Smooth muscle cell (in vitro differentiated cells): ENCODE measurements around the gene MAU2. TPM values are rescaled to one million over a fixed set of nuclear protein-coding genes. Genes with fewer than 3 reads are reported as not detected.
"Not testable (repeated sequence)": the region's sequence is repeated elsewhere in the genome, so short reads cannot be mapped to it uniquely, and the experiment has no call there.

Source experiments
- DNase-seq: peaks from one replicate; lab custom pipeline; 2025; ENCODE audit not compliant: unreplicated experiment; lab: John Stamatoyannopoulos, UW
- H2AFZ ChIP-seq: fragments of 200-600 bp; sonication (generic); 2 replicates; pipeline ENCODE4 v1.6.0; 2016; ENCODE audit warnings: antibody characterized with exemption, low read depth, mild to moderate bottlenecking
- H3F3A ChIP-seq: fragments of 200-600 bp; sonication (generic); 2 replicates; pipeline ENCODE4 v1.6.0; 2017; ENCODE audit warnings: antibody characterized with exemption, low read depth
- H3K27ac ChIP-seq: fragments of 200-600 bp; sonication (generic); 2 replicates; pipeline ENCODE4 v1.5.1; 2016; ENCODE audit warnings: low read depth, mild to moderate bottlenecking
- H3K27me3 ChIP-seq: fragments of 200-600 bp; sonication (generic); 2 replicates; pipeline ENCODE4 v1.6.1; 2016; ENCODE audit warnings: low read depth, mild to moderate bottlenecking
- H3K36me3 ChIP-seq: fragments of 200-600 bp; sonication (generic); 2 replicates; pipeline ENCODE4 v1.5.1; 2016; ENCODE audit warnings: low read depth
- H3K4me1 ChIP-seq: fragments of 200-600 bp; sonication (generic); 2 replicates; pipeline ENCODE4 v1.5.1; 2016; ENCODE audit warnings: low read depth
- H3K4me2 ChIP-seq: fragments of 200-600 bp; sonication (generic); 2 replicates; pipeline ENCODE4 v1.6.0; 2016; ENCODE audit warnings: mild to moderate bottlenecking
- H3K4me3 ChIP-seq: fragments of 200-600 bp; sonication (generic); 2 replicates; pipeline ENCODE4 v1.5.1; 2016; ENCODE audit warnings: mild to moderate bottlenecking
- H3K79me2 ChIP-seq: fragments of 200-600 bp; sonication (generic); 2 replicates; pipeline ENCODE4 v1.6.0; 2016; ENCODE audit warnings: low read depth, mild to moderate bottlenecking
- H3K9ac ChIP-seq: fragments of 200-600 bp; sonication (generic); 2 replicates; pipeline ENCODE4 v1.6.0; 2016; ENCODE audit warnings: low read depth
- H3K9me3 ChIP-seq: fragments of 200-600 bp; sonication (generic); replicated peaks from 2 replicates; pipeline ENCODE4 v1.5.1; 2016; ENCODE audit warnings: low read depth
- H4K20me1 ChIP-seq: fragments of 200-600 bp; sonication (generic); 2 replicates; pipeline ENCODE4 v1.6.0; 2016; ENCODE audit warnings: low read depth
- CTCF ChIP-seq: fragments of 200-600 bp; sonication (generic); IDR thresholded peaks from 2 replicates; pipeline ENCODE4 v1.5.1; 2017; ENCODE audit warnings: borderline replicate concordance, mild to moderate bottlenecking, antibody characterized with exemption; ENCODE audit not compliant: insufficient read depth, poor library complexity, severe bottlenecking
- WGBS: methylation state at CpG from one replicate; pipeline ENCODE4 v1.1.7; 2016; ENCODE audit warnings: low lambda C conversion rate; 5-methylcytosine and 5-hydroxymethylcytosine counted together
- polyA plus RNA-seq: library from polyadenylated mRNA; unstranded; fragments of >200 nt; fragmentation: Nextera tagmentation; extraction: Ambion mirVana; gene quantifications from 2 replicates; pipeline ENCODE4 v1.2.1, GENCODE V29; 2016
- total RNA-seq: library from RNA; depleted of rRNA; stranded (reverse); fragments of >200 nt; gene quantifications from 2 replicates; pipeline ENCODE4 v1.2.3, GENCODE V29; 2014

Gene MAU2
- total and polyA plus RNA-seq, 2 experiments from 2014 or later = 19.9 to 28.0 TPM

- Histone ChIP-seq H3K4me3 (no peak overlapping the region), H3K4me1 (peaks cover 11% of the 10 kb centered on the region), H3K27me3 (no peaks in the 10 kb centered on the region), H3K79me2 (peaks cover 79% of the 10 kb centered on the region), H4K20me1 (peaks cover 7% of the 10 kb centered on the region), H3K9me3 (no peaks in the 10 kb centered on the region), H3F3A (no peaks in the 10 kb centered on the region), H3K9ac (no peak overlapping the region), H3K36me3 (no peaks in the 10 kb centered on the region), H3K27ac (peak overlapping the region; percentile 20), H2AFZ (no peak overlapping the region), H3K4me2 (peak overlapping the region; percentile 2)
- no peak for TF ChIP-seq CTCF
- no peak for DNase-seq
- WGBS = 62% methylated on average over 13 of the region's 13 CpGs
Measured at GRCh38 chr19:19388568-19389555, 68.2 kb downstream of the MAU2 start.

- not testable (repeated sequence) for H3K9ac ChIP-seq, H3K4me2 ChIP-seq, H3F3A ChIP-seq, H3K4me3 ChIP-seq, H3K36me3 ChIP-seq, DNase-seq, H3K27me3 ChIP-seq, H2AFZ ChIP-seq, H4K20me1 ChIP-seq, H3K9me3 ChIP-seq
- peak overlapping the region; percentile 20 for H3K27ac ChIP-seq
- peaks cover 84% of the 10 kb centered on the region for H3K79me2 ChIP-seq
- peaks cover 11% of the 10 kb centered on the region for H3K4me1 ChIP-seq
- 92% methylated on average over 12 of the region's 12 CpGs for WGBS
Measured at GRCh38 chr19:19389683-19390082, 69.1 kb downstream of the MAU2 start.

GRCh38 chr19:19394333-19394732 is 73.7 kb downstream of the MAU2 start:
- peaks cover 16% of the 10 kb centered on the region for H4K20me1 ChIP-seq
- not testable (repeated sequence) for DNase-seq, H3K27me3 ChIP-seq, H3K4me2 ChIP-seq, H3K27ac ChIP-seq, H3K4me1 ChIP-seq, H3K4me3 ChIP-seq, H3K36me3 ChIP-seq, H3F3A ChIP-seq, H3K9me3 ChIP-seq, H2AFZ ChIP-seq, H3K9ac ChIP-seq
- 88% methylated on average over 7 of the region's 7 CpGs for WGBS
- H3K79me2 ChIP-seq = peaks cover 95% of the 10 kb centered on the region

GRCh38 chr19:19399733-19400433 is 79.3 kb downstream of the MAU2 start:
- H3K27me3 ChIP-seq = no peaks in the 10 kb centered on the region
- H3K9ac ChIP-seq = no peak overlapping the region
- H3K9me3 ChIP-seq = no peaks in the 10 kb centered on the region
- no peak overlapping the region for H3K4me3 ChIP-seq
- 74% methylated on average over 9 of the region's 9 CpGs for WGBS
- H3K36me3 ChIP-seq = no peaks in the 10 kb centered on the region
- H3K27ac ChIP-seq = no peak overlapping the region
- peaks cover 77% of the 10 kb centered on the region for H3K79me2 ChIP-seq
- H3F3A ChIP-seq = peaks cover 16% of the 10 kb centered on the region
- H4K20me1 ChIP-seq = peaks cover 4% of the 10 kb centered on the region
- no peak overlapping the region for H3K4me2 ChIP-seq
- peaks cover 1% of the 10 kb centered on the region for H3K4me1 ChIP-seq
- H2AFZ ChIP-seq = no peak overlapping the region
- no peak for DNase-seq
- TF ChIP-seq CTCF = no peak
